WI38 (cell line): ENCODE results near the gene SUMO4.

ENCODE experiments used
- H3K4me3 ChIP-seq: 2 replicates; pipeline ENCODE4 v1.5.1; 2011; ENCODE audit warnings: low read depth, mild to moderate bottlenecking, control low read depth, low read length
- TF ChIP-seq, protein P1 (sequence below): IDR thresholded peaks from 2 replicates; pipeline ENCODE4 v1.5.1; 2012; ENCODE audit warnings: low read depth, mild to moderate bottlenecking, control low read depth, low read length

The SUMO4 gene

DNA sequence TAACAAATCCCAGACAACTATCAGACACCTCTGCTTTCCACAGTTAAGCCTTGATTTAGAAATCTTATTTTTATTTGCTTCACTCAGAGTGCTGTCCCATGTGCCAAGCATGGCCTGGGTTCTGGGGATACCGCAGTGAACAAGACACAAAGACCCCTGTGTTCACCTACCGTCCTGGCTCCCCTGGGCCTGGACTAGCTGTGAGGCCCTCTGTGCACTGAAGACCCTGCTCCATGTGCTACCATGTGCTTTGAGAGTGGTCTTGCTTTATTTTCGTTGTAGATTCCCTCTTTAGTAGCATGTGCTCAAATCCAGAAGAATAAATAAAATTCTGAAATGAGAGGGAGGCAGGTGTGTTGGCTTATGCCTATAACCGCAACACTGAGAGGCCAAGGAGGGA is 22.5 kb downstream of the SUMO4 start:
- no peak overlapping the region for H3K4me3 ChIP-seq
- TF ChIP-seq, protein P1, sequence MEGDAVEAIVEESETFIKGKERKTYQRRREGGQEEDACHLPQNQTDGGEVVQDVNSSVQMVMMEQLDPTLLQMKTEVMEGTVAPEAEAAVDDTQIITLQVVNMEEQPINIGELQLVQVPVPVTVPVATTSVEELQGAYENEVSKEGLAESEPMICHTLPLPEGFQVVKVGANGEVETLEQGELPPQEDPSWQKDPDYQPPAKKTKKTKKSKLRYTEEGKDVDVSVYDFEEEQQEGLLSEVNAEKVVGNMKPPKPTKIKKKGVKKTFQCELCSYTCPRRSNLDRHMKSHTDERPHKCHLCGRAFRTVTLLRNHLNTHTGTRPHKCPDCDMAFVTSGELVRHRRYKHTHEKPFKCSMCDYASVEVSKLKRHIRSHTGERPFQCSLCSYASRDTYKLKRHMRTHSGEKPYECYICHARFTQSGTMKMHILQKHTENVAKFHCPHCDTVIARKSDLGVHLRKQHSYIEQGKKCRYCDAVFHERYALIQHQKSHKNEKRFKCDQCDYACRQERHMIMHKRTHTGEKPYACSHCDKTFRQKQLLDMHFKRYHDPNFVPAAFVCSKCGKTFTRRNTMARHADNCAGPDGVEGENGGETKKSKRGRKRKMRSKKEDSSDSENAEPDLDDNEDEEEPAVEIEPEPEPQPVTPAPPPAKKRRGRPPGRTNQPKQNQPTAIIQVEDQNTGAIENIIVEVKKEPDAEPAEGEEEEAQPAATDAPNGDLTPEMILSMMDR = no peak

GRCh38 chr6:149423964-149424440 is 23.9 kb downstream of the SUMO4 start:
- TF ChIP-seq, protein P1 = no peak
- no peak overlapping the region for H3K4me3 ChIP-seq

DNA sequence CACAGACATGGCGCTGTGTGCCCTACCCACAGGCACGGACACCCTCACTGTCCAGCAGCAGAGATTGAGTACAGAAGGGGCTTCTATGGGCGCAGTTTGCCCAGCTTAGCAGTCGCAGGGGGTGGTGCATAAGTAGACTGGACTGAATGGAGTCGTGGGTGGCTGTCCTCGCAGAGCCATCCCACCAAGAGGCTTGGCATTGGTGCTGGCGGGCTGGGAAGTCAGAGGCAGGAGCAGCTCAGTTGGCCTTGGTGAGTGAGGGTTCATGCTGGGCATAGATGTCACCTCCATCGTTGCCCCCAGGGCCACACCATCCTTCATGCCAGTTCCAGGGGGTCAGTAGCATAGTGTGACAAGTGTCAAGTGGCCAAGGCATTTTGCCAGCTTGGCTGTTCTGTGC is 25.2 kb downstream of the SUMO4 start:
- TF ChIP-seq, protein P1 = no peak
- H3K4me3 ChIP-seq = no peak overlapping the region

- TF ChIP-seq, protein P1 = no peak
- H3K4me3 ChIP-seq = no peak overlapping the region
Observed at GRCh38 chr6:149425754-149426153, 25.7 kb downstream of the SUMO4 start.

DNA sequence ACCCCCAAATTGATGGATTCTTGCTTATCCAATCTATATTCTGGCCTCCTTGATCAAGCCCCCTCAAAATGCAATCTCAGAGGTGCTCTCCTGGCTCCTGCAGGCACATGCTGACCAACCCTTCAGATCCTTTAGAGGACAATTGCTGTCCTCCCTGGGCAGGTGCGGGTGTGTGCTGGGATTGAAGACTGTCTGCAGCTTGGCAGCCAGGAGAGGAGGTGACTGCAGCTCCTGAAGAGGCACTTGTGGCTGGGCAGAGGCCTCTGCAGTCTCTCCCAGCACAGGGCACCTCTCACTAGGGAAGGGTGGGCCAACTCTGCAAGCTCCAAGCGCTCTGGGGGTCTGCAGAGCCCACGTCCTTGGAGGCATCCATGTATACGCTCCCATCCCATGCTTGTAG is 28.5 kb downstream of the SUMO4 start:
- TF ChIP-seq, protein P1 = no peak

GRCh38 chr6:149429427-149430360 is 29.6 kb downstream of the SUMO4 start:
- no peak overlapping the region for H3K4me3 ChIP-seq
- TF ChIP-seq, protein P1 = no peak

More for the DNA sequence above, 28.5 kb downstream of the SUMO4 start:
- no peak overlapping the region for H3K4me3 ChIP-seq
